ENCODE measurements around the gene DDX41. TPM values are rescaled to one million over a fixed set of nuclear protein-coding genes. Genes with fewer than 3 reads are reported as not detected.

DDX41 gene
- total RNA-seq, 1 donor from 2014 or later, result 174 TPM

DNA sequence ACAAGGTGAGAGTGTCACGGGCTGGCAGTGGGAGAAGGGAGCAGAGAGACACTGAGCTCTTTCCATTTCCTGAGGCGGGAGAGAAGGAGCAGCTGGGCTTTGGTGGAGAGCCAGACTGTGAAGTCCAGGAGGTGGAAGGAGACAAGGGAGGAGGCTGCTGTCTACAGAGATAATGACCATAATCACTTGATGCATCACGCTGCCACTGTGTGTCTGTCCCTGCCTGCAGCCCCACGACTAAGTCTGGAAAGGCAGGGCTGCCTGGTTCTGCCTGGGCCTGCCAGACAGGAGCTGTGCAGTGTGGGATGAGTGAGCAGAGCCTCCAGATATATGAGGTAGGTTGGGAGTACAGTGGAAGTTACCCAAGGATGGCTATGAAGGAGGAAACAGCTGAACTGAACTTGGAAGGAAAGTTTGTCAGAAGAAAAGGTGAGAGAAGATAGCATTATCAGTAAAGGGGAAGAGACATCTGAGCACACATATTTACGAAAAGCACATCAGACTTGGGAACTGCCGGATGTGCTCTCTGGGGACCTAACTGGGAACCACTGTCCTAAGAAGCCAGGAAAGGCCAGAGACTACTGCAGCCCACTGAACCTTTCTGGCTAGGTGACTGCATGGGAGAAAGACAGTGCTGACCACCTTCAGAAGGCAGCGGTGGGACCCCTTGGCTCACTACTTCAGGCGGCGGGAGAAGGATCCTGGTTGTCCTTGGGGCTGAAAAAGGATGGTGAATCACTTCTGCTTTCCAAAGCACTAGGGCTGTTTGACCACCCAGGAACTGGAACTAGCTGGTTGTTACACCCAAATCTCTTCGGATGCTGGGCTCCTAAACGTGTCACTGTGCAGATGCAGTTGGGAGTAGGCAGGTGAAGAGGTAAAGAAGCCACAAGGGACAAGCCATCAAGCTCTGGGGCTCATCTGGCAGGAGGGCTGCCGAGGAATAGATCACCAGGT is 12.8 kb upstream of the DDX41 start:
- no peak for DNase-seq (ENCODE audit: low read depth)
- TF ChIP-seq, protein P1, sequence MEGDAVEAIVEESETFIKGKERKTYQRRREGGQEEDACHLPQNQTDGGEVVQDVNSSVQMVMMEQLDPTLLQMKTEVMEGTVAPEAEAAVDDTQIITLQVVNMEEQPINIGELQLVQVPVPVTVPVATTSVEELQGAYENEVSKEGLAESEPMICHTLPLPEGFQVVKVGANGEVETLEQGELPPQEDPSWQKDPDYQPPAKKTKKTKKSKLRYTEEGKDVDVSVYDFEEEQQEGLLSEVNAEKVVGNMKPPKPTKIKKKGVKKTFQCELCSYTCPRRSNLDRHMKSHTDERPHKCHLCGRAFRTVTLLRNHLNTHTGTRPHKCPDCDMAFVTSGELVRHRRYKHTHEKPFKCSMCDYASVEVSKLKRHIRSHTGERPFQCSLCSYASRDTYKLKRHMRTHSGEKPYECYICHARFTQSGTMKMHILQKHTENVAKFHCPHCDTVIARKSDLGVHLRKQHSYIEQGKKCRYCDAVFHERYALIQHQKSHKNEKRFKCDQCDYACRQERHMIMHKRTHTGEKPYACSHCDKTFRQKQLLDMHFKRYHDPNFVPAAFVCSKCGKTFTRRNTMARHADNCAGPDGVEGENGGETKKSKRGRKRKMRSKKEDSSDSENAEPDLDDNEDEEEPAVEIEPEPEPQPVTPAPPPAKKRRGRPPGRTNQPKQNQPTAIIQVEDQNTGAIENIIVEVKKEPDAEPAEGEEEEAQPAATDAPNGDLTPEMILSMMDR (conservative IDR thresholded peaks at IDR 0.05; ENCODE audit: low read depth, low read length), result no peak
- no peak overlapping the region for H3K4me3 ChIP-seq (ENCODE audit: low read depth, low read length)

DNA sequence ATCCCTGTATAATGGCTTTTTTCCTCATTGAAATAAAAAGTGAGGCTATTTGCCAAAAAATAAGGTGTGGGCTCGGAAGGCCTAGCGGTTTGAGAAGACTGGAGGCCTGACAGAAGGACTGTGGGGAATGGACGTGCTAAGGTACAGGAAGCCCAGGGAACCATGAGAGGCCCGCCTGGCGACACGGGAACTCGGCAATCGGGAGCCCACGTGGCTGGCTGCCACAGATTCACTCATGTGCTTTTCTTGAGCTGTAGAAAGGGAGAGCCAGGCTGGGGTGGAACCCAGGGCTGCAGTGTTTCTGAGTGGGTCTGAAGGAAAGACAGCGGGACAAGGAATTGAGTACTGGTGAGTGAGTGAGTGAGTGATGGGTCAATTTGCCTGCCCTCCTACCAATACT is 11.9 kb upstream of the DDX41 start:
- TF ChIP-seq, protein P1 (conservative IDR thresholded peaks at IDR 0.05; ENCODE audit: low read depth, low read length), result no peak
- no peak overlapping the region for H3K4me3 ChIP-seq (ENCODE audit: low read depth, low read length)
- DNase-seq (ENCODE audit: low read depth), result no peak

DNA sequence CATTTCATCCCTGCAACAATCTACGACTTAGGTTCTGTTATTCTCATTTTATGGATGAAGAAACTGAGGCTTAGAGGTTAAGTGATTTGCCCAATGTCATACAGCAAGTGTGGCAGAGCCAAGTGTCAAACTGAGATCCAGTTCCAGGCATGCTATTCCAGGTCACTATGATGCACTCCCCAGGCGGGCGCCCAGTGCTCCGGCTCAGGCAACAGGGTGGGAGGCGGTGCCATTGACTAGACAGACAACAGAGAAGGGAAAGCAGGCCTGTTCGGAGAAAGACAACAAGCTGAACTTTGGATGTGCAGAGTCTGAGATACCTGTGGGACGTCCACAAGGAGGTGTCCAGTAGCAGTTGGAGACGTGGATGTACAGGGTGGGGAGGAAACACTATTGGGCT is 10.8 kb upstream of the DDX41 start:
- TF ChIP-seq, protein P1 (conservative IDR thresholded peaks at IDR 0.05; ENCODE audit: low read depth, low read length), result no peak
- H3K4me3 ChIP-seq (ENCODE audit: low read depth, low read length), result no peak overlapping the region
- DNase-seq (ENCODE audit: low read depth), result no peak

DNA sequence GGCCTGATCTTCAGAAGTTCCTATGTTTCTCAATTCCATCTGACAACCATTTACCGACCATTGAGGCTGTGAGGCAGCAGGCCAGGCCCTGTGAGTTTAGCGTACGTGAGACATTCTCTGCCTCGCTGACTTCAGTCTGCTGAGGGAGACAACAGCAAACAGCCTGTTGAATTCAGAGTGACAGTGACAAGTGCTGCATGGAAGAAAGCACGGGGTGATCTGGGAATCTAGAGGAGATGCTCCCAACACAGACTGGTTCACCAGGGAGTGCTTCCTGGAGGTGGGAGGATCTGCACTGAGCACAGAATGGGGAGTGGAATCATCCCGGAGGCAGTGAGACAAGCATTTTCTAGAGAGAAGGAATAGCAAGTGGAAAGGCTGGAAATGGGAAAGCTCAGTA is 10.0 kb upstream of the DDX41 start:
- no peak overlapping the region for H3K4me3 ChIP-seq (ENCODE audit: low read depth, low read length)
- TF ChIP-seq, protein P1 (conservative IDR thresholded peaks at IDR 0.05; ENCODE audit: low read depth, low read length), result no peak
- no peak for DNase-seq (ENCODE audit: low read depth)

DNA sequence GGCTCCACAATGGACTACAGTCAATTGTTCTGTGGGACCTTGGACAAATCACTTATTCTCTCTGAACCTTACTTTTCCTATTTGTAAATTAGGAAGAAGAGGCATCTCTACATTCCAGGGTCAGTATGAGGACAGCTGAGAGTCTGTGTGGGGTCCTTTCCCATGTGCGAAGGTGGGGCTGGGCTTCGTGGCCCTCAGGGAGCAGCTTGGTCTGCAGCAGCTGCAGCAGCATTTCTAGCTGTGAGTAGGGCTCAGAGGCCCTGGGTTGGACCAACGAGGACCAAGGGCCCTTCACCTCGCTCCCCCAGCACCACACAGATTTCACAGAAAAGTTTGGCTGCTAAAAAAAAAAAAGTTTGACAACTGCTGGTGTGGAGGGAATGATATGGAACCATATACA is 9.4 kb upstream of the DDX41 start:
- DNase-seq (ENCODE audit: low read depth), result no peak
- no peak overlapping the region for H3K4me3 ChIP-seq (ENCODE audit: low read depth, low read length)
- TF ChIP-seq, protein P1 (conservative IDR thresholded peaks at IDR 0.05; ENCODE audit: low read depth, low read length), result no peak

DNA sequence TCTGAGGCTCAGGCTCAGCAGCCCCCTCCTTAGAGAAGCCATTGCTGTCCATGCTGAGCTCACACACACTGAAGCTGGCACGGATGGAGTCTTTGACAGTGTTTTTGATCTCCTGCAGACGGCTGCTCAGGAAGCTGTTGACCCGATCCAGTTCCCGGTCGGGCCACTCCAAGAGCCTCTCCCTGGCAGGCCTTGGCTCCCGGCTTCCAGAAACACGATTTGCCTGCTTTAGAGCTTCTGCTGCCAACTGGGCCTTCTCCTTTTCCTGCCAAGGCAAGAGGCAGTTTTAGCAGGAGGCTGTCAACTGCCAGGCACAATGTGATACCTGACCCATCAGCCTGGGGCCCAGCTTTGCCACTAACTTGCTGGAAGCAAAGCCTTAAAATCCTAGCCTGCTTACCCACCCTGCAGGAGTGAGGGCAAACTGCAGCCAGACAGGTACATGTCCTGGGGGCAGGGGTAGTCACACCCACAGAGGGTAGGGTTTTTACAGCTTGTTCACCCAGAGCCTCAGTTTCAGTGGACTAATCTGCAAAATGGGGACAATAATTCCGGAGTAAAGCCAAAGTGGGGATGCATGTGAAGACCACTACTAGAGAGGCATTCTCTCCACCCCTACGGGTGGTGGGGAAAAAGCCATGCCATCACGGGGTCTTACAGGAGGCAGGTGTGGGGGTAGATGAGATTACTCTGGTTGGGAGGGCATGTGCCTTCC is 8.3 kb upstream of the DDX41 start:
- TF ChIP-seq, protein P1 (conservative IDR thresholded peaks at IDR 0.05; ENCODE audit: low read depth, low read length), result no peak
- DNase-seq (ENCODE audit: low read depth), result no peak
- H3K4me3 ChIP-seq (ENCODE audit: low read depth, low read length), result no peak overlapping the region
